Inflammatory macrophage treated with lipopolysaccharide for 1 hour (primary cell): Measurements from ENCODE around the gene KIF24.
"Not testable (repeated sequence)": the region's sequence is repeated elsewhere in the genome, so short reads cannot be mapped to it uniquely, and the experiment has no call there.

Experiments used
- DNase-seq, 2 donors: peaks; one replicate each; pipeline ENCODE4 v3.0.0-alpha.2; 2020 to 2022

The KIF24 gene

DNA sequence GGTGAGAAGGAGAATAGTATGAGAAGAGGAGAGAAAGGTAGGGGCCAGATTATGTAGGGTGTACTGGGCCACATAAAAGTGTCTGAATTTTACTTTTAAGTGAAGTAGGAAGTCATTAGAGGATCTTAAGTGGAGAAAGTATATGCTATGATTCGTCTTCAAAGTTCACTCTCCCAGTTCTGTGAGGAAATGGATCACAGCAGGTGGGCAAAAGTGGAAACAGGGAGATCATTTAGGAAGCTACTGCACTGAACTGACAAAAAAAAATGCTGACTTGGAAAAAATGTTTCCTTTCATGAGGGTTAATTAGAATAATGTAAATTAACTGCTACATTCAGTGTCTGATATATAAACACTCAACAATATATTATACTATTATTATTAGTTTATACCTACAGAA is 2.4 kb downstream of the KIF24 start:
- no peak for DNase-seq

DNA sequence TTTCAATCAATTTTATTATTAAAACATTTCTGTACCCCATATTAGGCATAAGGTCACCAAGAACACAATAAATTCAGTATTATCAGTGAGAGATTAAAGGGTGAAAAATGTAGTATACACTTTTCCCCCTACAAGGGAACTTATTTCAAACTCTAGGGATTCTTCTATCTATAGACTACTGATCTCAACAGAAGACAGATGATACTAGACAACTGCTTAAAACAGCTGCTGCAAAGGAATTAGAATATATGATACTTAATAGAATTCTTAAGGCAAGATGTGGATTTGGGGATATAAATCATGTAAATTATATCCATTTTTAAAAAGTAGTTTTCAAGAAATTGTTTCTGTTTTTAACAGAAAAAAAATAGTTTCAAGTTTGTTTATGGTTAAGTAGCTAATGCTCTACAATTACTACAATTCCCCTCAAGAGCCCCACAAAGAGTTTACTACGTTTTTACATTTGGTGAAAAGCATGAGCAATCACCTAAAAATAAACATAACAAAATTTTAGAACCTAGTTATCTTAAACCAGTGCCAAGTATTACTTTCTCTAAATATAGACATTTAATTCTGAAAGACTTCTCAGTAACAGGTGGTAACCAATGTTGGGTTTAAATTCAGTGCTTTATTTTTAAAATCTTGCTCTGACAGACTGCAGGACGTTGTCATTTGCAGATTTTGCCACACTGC is 6.0 kb downstream of the KIF24 start:
- DNase-seq: no peak

- DNase-seq: no peak
Measured at GRCh38 chr9:34321451-34321850, 7.6 kb downstream of the KIF24 start.

DNA sequence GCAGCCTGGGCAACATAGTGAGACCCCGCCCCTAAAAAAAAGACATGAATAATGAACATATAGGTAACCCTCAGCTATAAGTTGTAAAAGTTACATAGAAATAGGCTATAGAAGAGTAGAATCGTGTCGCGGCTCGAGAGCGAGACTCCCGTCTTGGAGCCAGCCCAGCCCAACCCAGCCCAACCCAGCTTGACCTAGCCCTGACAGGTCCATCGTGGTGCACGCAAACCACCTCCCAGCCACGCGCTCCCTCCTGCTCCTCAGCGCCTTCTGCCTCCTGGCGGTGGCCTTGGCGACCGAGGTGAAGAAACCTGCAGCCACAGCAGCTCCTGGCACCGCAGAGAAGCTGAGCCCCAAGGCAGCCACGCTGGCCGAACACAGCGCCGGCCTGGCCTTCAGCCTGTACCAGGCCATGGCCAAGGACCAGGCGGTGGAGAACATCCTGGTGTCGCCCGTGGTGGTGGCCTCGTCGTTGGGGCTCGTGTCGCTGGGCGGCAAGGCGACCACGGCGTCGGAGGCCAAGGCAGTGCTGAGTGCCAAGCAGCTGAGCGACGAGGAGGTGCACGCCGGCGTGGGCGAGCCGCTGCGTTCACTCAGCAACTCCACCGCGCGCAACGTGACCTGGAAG is 10.8 kb downstream of the KIF24 start:
- no peak for DNase-seq

- DNase-seq: no peak
Measured at GRCh38 chr9:34317436-34317835, 11.6 kb downstream of the KIF24 start.

DNA sequence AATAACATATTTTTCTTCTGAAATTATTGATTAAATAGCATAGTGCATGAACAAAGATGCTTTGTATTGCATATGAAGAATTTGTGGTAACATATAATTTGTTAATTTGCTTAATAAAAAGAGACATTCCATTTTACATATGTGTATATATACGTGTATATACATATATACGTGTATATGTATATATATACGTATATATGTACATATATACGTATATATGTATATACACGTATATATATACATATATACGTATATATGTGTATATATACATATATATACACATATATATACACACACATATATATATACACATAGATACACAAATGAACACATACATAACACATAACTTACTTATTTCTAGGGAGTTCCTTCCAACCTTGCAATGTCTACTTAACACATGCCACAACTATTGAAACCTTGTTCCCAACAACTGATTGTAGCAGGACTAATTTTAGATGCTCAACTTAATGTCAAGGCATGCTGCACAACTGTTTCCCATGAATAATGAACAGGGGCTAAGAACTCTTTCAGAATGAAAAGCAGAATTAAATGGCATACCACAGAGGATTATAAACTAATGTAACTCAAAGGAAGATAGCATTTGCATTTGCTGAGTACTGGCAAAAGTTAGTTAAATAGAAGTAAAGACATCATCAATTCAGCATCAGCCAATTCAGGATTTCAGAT is 17.4 kb downstream of the KIF24 start:
- DNase-seq: no peak

DNA sequence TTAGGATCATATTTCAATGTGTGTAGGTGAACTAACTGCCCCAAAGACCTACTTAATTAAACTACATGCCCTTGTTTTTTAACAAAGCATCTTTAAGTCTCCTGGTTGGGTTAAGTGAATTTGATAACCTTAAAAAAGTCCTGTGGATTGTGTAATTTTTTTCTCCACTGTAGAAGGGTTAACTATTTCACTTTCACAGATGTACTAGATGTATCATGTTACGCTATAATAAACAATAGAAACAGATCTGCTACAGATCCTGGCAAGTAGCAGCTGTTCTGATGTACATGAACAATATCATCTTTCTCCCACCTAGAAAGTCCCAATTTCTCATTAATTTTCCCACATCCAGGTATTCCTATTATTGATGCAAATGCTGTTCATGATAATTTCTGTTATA is 18.9 kb downstream of the KIF24 start:
- DNase-seq: no peak

DNA sequence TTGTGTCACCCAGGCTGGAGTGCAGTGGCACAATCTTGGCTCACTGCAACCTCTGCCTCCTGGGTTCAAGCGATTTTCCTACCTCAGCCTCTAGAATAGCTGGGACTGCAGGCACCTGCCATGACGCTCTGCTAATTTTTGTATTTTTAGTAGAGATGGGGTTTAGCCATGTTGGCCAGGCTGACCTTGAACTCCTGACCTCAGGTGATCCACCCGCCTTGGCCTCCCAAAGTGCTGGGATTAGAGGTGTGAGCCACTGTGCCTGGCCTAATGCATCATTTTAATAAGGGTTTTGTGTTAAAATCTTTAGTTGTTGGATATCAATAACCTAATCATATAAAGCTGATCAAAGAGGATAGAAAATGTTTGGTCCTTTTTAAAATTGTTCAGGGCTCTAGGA is 20.8 kb downstream of the KIF24 start:
- not testable (repeated sequence) for DNase-seq

DNA sequence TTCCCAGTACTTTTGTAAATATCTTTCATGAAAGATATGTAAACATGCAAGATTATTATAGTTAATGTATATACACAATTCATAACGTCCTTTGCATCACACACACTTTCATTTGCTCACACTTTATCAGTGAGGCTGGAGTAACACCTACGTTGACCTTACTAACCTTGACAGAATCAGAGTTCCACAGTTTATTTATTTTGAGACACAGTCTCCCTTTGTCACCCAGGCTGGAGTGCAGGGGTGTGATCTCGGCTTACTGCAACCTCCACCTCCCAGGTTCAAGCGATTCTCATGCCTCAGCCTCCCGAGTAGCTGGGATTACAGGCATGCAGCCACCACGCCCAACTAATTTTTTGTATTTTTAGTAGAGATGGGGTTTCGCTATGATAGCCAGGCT is 28.0 kb downstream of the KIF24 start:
- not testable (repeated sequence) for DNase-seq

- DNase-seq: no peak
Measured at GRCh38 chr9:34292552-34292951, 36.5 kb downstream of the KIF24 start.

GRCh38 chr9:34291423-34291822 is 37.6 kb downstream of the KIF24 start:
- no peak for DNase-seq

DNA sequence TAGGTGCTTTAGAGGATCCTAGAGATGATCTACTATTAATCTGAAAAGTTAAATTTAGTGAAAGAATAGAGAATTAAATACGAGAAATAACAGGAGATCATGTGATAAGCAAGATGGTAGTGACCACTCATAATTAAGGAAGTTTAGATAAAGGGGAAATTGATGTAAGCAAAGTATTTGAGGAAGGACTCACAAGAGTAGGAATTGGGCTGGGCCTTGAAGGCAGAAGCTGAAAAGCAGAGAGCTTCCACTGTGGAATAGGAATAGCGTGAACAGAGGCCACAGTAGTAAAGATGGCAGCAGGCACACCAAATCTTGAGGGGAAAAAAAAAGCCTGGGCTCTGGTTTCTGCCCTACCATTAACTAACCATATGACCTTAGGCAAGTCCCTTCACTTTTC is 38.0 kb downstream of the KIF24 start:
- DNase-seq: peak; percentile 60 to 77

- no peak for DNase-seq
Measured at GRCh38 chr9:34289159-34289558, 39.9 kb downstream of the KIF24 start.

- no peak for DNase-seq
Measured at GRCh38 chr9:34282096-34282495, 47.0 kb downstream of the KIF24 start.

GRCh38 chr9:34279411-34279810 is 49.7 kb downstream of the KIF24 start:
- DNase-seq: no peak
